Skeletal muscle cell (primary cell): ENCODE measurements around the gene DSTN.

Experiments used
- DNase-seq: peaks from one replicate; pipeline ENCODE4 v3.0.0-alpha.2; 2010; ENCODE audit warnings: low read depth
- H3K4me3 ChIP-seq: 2 replicates; pipeline ENCODE4 v1.5.1; 2011; ENCODE audit warnings: low read depth, mild to moderate bottlenecking, control low read depth, low read length, moderate library complexity

Gene DSTN

GRCh38 chr20:17572034-17572638, 2.3 kb downstream of the DSTN start:
- peak overlapping the region; percentile 92 for H3K4me3 ChIP-seq
- no peak for DNase-seq

- DNase-seq = no peak
- H3K4me3 ChIP-seq = no peak overlapping the region
Observed at GRCh38 chr20:17573463-17573862, 3.6 kb downstream of the DSTN start.

- H3K4me3 ChIP-seq = no peak overlapping the region
- DNase-seq = no peak
Observed at GRCh38 chr20:17576215-17576614, 6.3 kb downstream of the DSTN start.

GRCh38 chr20:17579369-17580039, 9.6 kb downstream of the DSTN start:
- no peak overlapping the region for H3K4me3 ChIP-seq
- DNase-seq = no peak

GRCh38 chr20:17580895-17581294, 11.0 kb downstream of the DSTN start:
- H3K4me3 ChIP-seq = no peak overlapping the region
- DNase-seq = no peak

- H3K4me3 ChIP-seq = no peak overlapping the region
- no peak for DNase-seq
Observed at GRCh38 chr20:17583126-17583525, 13.3 kb downstream of the DSTN start.

GRCh38 chr20:17584689-17585088, 14.8 kb downstream of the DSTN start:
- H3K4me3 ChIP-seq = no peak overlapping the region
- no peak for DNase-seq

- no peak for DNase-seq
- H3K4me3 ChIP-seq = no peak overlapping the region
Observed at GRCh38 chr20:17586250-17586649, 16.4 kb downstream of the DSTN start.

- H3K4me3 ChIP-seq = no peak overlapping the region
- DNase-seq = no peak
Observed at GRCh38 chr20:17587148-17587547, 17.3 kb downstream of the DSTN start.

- no peak for DNase-seq
- H3K4me3 ChIP-seq = no peak overlapping the region
Observed at GRCh38 chr20:17587824-17588223, 17.9 kb downstream of the DSTN start.

GRCh38 chr20:17589161-17589834, 19.4 kb downstream of the DSTN start:
- no peak overlapping the region for H3K4me3 ChIP-seq
- no peak for DNase-seq

GRCh38 chr20:17590245-17590644, 20.4 kb downstream of the DSTN start:
- DNase-seq = no peak
- H3K4me3 ChIP-seq = no peak overlapping the region

- no peak overlapping the region for H3K4me3 ChIP-seq
- DNase-seq = no peak
Observed at GRCh38 chr20:17593902-17594301, 24.0 kb downstream of the DSTN start.

GRCh38 chr20:17594443-17594842, 24.6 kb downstream of the DSTN start:
- no peak overlapping the region for H3K4me3 ChIP-seq
- DNase-seq = no peak

- DNase-seq = no peak
- H3K4me3 ChIP-seq = no peak overlapping the region
Observed at GRCh38 chr20:17595856-17596255, 26.0 kb downstream of the DSTN start.

GRCh38 chr20:17598013-17598550, 28.2 kb downstream of the DSTN start:
- DNase-seq = no peak
- no peak overlapping the region for H3K4me3 ChIP-seq

- H3K4me3 ChIP-seq = no peak overlapping the region
- DNase-seq = no peak
Observed at GRCh38 chr20:17601957-17602356, 32.1 kb downstream of the DSTN start.

- no peak overlapping the region for H3K4me3 ChIP-seq
- DNase-seq = no peak
Observed at GRCh38 chr20:17602493-17602892, 32.6 kb downstream of the DSTN start.

GRCh38 chr20:17605131-17605660, 35.3 kb downstream of the DSTN start:
- no peak for DNase-seq
- H3K4me3 ChIP-seq = no peak overlapping the region

GRCh38 chr20:17606001-17606400, 36.1 kb downstream of the DSTN start:
- no peak overlapping the region for H3K4me3 ChIP-seq
- DNase-seq = no peak
